Astrocyte (in vitro differentiated cells and primary cell): ENCODE results near the gene PIWIL1. TPM values are rescaled to one million over a fixed set of nuclear protein-coding genes. Genes with fewer than 3 reads are reported as not detected.

Experiments used
- DNase-seq: peaks from one replicate; pipeline ENCODE4 v3.0.0-alpha.2; 2010; ENCODE audit warnings: low read depth
- FAIRE-seq: peaks from 2 replicates; lab custom pipeline; 2011; peaks lifted over from hg19 to GRCh38; lab: Jason Lieb, UNC
- H2AFZ ChIP-seq: 2 replicates; pipeline ENCODE4 v1.6.0; 2012; ENCODE audit warnings: low read depth, low read length, inconsistent platforms
- H3K27ac ChIP-seq: 2 replicates; pipeline ENCODE4 v1.5.1; 2011; ENCODE audit warnings: low read depth, low read length, inconsistent platforms
- H3K27me3 ChIP-seq: 2 replicates; pipeline ENCODE4 v1.6.0; 2011; ENCODE audit warnings: low read length, inconsistent platforms; ENCODE audit not compliant: insufficient read depth
- H3K36me3 ChIP-seq: 2 replicates; pipeline ENCODE4 v1.5.1; 2011; ENCODE audit warnings: low read length, inconsistent platforms; ENCODE audit not compliant: insufficient read depth
- H3K4me1 ChIP-seq: 2 replicates; pipeline ENCODE4 v1.5.1; 2011; ENCODE audit warnings: low read length, inconsistent platforms; ENCODE audit not compliant: insufficient read depth
- H3K4me2 ChIP-seq: 2 replicates; pipeline ENCODE4 v1.6.0; 2012; ENCODE audit warnings: low read length, inconsistent platforms
- H3K4me3 ChIP-seq: 2 replicates; pipeline ENCODE4 v1.5.1; 2011; ENCODE audit warnings: low read depth, mild to moderate bottlenecking, low read length, inconsistent platforms; ENCODE audit not compliant: insufficient read depth
- H3K79me2 ChIP-seq: 2 replicates; pipeline ENCODE4 v1.6.0; 2012; ENCODE audit warnings: mild to moderate bottlenecking, low read length, inconsistent platforms; ENCODE audit not compliant: insufficient read depth
- H3K9ac ChIP-seq: 2 replicates; pipeline ENCODE4 v1.6.0; 2012; ENCODE audit warnings: mild to moderate bottlenecking, low read length, inconsistent platforms
- H3K9me3 ChIP-seq: 2 replicates; pipeline ENCODE4 v1.5.1; 2012; ENCODE audit warnings: low read depth, mild to moderate bottlenecking, low read length, inconsistent platforms; ENCODE audit not compliant: insufficient read depth
- H4K20me1 ChIP-seq: 2 replicates; pipeline ENCODE4 v1.6.0; 2012; ENCODE audit warnings: low read length, inconsistent platforms; ENCODE audit not compliant: insufficient read depth
- H3K27ac Mint-ChIP-seq: one replicate; pipeline ENCODE4 v1.8.0; 2021; ENCODE audit warnings: mild to moderate bottlenecking, mixed read lengths; ENCODE audit not compliant: unreplicated experiment
- H3K27me3 Mint-ChIP-seq: one replicate; pipeline ENCODE4 v1.8.0; 2021; ENCODE audit warnings: low read depth, mixed read lengths; ENCODE audit not compliant: unreplicated experiment
- H3K36me3 Mint-ChIP-seq: one replicate; pipeline ENCODE4 v1.8.0; 2021; ENCODE audit warnings: low read depth, mixed read lengths; ENCODE audit not compliant: unreplicated experiment
- H3K4me1 Mint-ChIP-seq: one replicate; pipeline ENCODE4 v1.8.0; 2021; ENCODE audit warnings: low read depth, mixed read lengths; ENCODE audit not compliant: unreplicated experiment
- H3K4me3 Mint-ChIP-seq: one replicate; pipeline ENCODE4 v1.8.0; 2021; ENCODE audit warnings: mild to moderate bottlenecking, moderate library complexity, mixed read lengths; ENCODE audit not compliant: unreplicated experiment
- H3K9me3 Mint-ChIP-seq: one replicate; pipeline ENCODE4 v1.8.0; 2021; ENCODE audit warnings: mild to moderate bottlenecking, mixed read lengths; ENCODE audit not compliant: unreplicated experiment
- EZH2 ChIP-seq: IDR thresholded peaks from 2 replicates; pipeline ENCODE4 v1.6.1; 2012; ENCODE audit warnings: mild to moderate bottlenecking, low read length, inconsistent platforms; ENCODE audit not compliant: insufficient read depth
- total RNA-seq: library from RNA; stranded (reverse); gene quantifications from 2 replicates; pipeline ENCODE4 v1.2.1, GENCODE V29; 2021
- TF ChIP-seq, protein P1 (sequence below): IDR thresholded peaks from 2 replicates; pipeline ENCODE4 v1.5.1; 2011; ENCODE audit warnings: low read depth, mild to moderate bottlenecking, inconsistent platforms, low read length, moderate library complexity; ENCODE audit not compliant: insufficient read depth

The PIWIL1 gene
- total RNA-seq, 1 donor from 2014 or later = not detected

- Mint-ChIP-seq H3K36me3 (no peaks in the 10 kb centered on the region), H3K4me3 (no peak overlapping the region), H3K4me1 (no peaks in the 10 kb centered on the region), H3K9me3 (peaks cover 11% of the 10 kb centered on the region), H3K27ac (no peak overlapping the region), H3K27me3 (no peaks in the 10 kb centered on the region)
- H3K4me2 ChIP-seq = no peak overlapping the region
- no peaks in the 10 kb centered on the region for H3K27me3 ChIP-seq
- FAIRE-seq (no peak), DNase-seq (no peak)
- TF ChIP-seq, protein P1, sequence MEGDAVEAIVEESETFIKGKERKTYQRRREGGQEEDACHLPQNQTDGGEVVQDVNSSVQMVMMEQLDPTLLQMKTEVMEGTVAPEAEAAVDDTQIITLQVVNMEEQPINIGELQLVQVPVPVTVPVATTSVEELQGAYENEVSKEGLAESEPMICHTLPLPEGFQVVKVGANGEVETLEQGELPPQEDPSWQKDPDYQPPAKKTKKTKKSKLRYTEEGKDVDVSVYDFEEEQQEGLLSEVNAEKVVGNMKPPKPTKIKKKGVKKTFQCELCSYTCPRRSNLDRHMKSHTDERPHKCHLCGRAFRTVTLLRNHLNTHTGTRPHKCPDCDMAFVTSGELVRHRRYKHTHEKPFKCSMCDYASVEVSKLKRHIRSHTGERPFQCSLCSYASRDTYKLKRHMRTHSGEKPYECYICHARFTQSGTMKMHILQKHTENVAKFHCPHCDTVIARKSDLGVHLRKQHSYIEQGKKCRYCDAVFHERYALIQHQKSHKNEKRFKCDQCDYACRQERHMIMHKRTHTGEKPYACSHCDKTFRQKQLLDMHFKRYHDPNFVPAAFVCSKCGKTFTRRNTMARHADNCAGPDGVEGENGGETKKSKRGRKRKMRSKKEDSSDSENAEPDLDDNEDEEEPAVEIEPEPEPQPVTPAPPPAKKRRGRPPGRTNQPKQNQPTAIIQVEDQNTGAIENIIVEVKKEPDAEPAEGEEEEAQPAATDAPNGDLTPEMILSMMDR = no peak
- TF ChIP-seq EZH2 = no peak
- H3K9ac ChIP-seq = no peak overlapping the region
- H3K36me3 ChIP-seq = no peaks in the 10 kb centered on the region
- H3K79me2 ChIP-seq = no peaks in the 10 kb centered on the region
- H3K27ac ChIP-seq = no peak overlapping the region
- no peaks in the 10 kb centered on the region for H3K4me1 ChIP-seq
- no peak overlapping the region for H2AFZ ChIP-seq
- H3K4me3 ChIP-seq = no peak overlapping the region
- peaks cover 3% of the 10 kb centered on the region for H3K9me3 ChIP-seq
- H4K20me1 ChIP-seq = no peaks in the 10 kb centered on the region
Measured at GRCh38 chr12:130339951-130340350, 2.3 kb downstream of the PIWIL1 start.

DNA sequence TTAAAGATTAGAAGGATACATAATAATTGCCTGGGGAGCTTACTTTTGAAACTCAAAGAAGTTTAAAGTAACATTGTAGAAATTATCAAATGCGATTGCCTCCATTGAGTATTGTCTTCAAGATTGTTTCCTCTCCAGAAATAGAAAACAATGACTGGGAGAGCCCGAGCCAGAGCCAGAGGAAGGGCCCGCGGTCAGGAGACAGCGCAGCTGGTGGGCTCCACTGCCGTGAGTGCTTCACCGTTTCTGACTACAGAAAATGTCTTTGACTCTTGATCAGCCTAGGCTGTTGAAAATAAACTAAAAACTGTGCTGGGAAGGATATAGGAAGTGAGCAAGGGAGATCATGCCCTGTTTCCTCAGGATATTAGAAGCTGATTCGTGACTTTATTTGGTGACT is 4.8 kb downstream of the PIWIL1 start:
- Histone ChIP-seq H3K27ac (no peak overlapping the region), H3K4me3 (no peak overlapping the region), H2AFZ (no peak overlapping the region), H3K4me1 (no peaks in the 10 kb centered on the region), H3K9me3 (peaks cover 5% of the 10 kb centered on the region), H3K4me2 (no peak overlapping the region), H3K9ac (no peak overlapping the region), H3K27me3 (no peaks in the 10 kb centered on the region), H3K36me3 (no peaks in the 10 kb centered on the region), H3K79me2 (no peaks in the 10 kb centered on the region), H4K20me1 (no peaks in the 10 kb centered on the region)
- Mint-ChIP-seq H3K36me3 (no peaks in the 10 kb centered on the region), H3K9me3 (peaks cover 10% of the 10 kb centered on the region), H3K27me3 (no peaks in the 10 kb centered on the region), H3K27ac (no peak overlapping the region), H3K4me3 (no peak overlapping the region), H3K4me1 (no peaks in the 10 kb centered on the region)
- no peak for FAIRE-seq
- TF ChIP-seq EZH2 = no peak
- TF ChIP-seq, protein P1 = no peak
- no peak for DNase-seq

- H3K4me2 ChIP-seq = no peak overlapping the region
- DNase-seq (no peak), FAIRE-seq (no peak)
- H3K27me3 Mint-ChIP-seq = no peaks in the 10 kb centered on the region
- H3K4me3 Mint-ChIP-seq = no peak overlapping the region
- no peaks in the 10 kb centered on the region for H3K79me2 ChIP-seq
- no peaks in the 10 kb centered on the region for H3K4me1 Mint-ChIP-seq
- H3K27ac Mint-ChIP-seq = no peak overlapping the region
- TF ChIP-seq, protein P1 = no peak
- no peak for TF ChIP-seq EZH2
- no peaks in the 10 kb centered on the region for H3K36me3 Mint-ChIP-seq
- H3K36me3 ChIP-seq = no peaks in the 10 kb centered on the region
- H4K20me1 ChIP-seq = no peaks in the 10 kb centered on the region
- no peak overlapping the region for H3K4me3 ChIP-seq
- H3K27me3 ChIP-seq = no peaks in the 10 kb centered on the region
- H3K9ac ChIP-seq = no peak overlapping the region
- H3K9me3 ChIP-seq = peaks cover 5% of the 10 kb centered on the region
- H2AFZ ChIP-seq = no peak overlapping the region
- H3K9me3 Mint-ChIP-seq = peaks cover 10% of the 10 kb centered on the region
- H3K4me1 ChIP-seq = no peaks in the 10 kb centered on the region
- no peak overlapping the region for H3K27ac ChIP-seq
Measured at GRCh38 chr12:130342842-130343241, 5.2 kb downstream of the PIWIL1 start.
